Natural killer cell treated with Interleukin-12 subunit alpha and Interleukin-12 subunit beta and Interleukin-15 and Interleukin-18, amount 100 ng/mL, for 72 hours (primary cell): ENCODE results near the gene SPTBN5. TPM values are rescaled to one million over a fixed set of nuclear protein-coding genes. Genes with fewer than 3 reads are reported as not detected.
A peak's percentile ranks its signal among the peaks of the same experiment; 100 is the strongest.

Source experiments
- ATAC-seq, 2 donors: fragments of 150-1000 bp; cut with Tn5 transposase in 1 of 2; sonication (Bioruptor Pico), chemical (Tn5 transposase) in 1 of 2; 2 replicates each; pipeline ENCODE4 v1.10.0; 2021
- DNase-seq: peaks from one replicate; pipeline ENCODE4 v3.0.0; 2022; ENCODE audit warnings: low spot score
- H3K27ac Mint-ChIP-seq, 2 donors: 1 replicate in 1 of 2; 2 replicates in 1 of 2; pipeline ENCODE4 v1.8.0; 2022; ENCODE audit warnings: mixed read lengths in 2 of 2, mild to moderate bottlenecking in 1 of 2, moderate library complexity in 1 of 2
- H3K27me3 Mint-ChIP-seq, 2 donors: 1 replicate in 1 of 2; 2 replicates in 1 of 2; pipeline ENCODE4 v1.8.0; 2022; ENCODE audit warnings: mixed read lengths in 2 of 2
- H3K36me3 Mint-ChIP-seq: one replicate; pipeline ENCODE4 v1.8.0; 2022; ENCODE audit warnings: mixed read lengths
- H3K4me1 Mint-ChIP-seq, 2 donors: 1 replicate in 1 of 2; 2 replicates in 1 of 2; pipeline ENCODE4 v1.8.0; 2022; ENCODE audit warnings: low read depth in 2 of 2, mixed read lengths in 2 of 2, mild to moderate bottlenecking in 1 of 2
- H3K4me3 Mint-ChIP-seq: one replicate; pipeline ENCODE4 v1.8.0; 2022; ENCODE audit warnings: mixed read lengths
- H3K9me3 Mint-ChIP-seq: 2 replicates; pipeline ENCODE4 v1.8.0; 2022; ENCODE audit warnings: mixed read lengths
- total RNA-seq, 2 donors: library from RNA; stranded (reverse); gene quantifications; one replicate each; pipeline ENCODE4 v1.2.3, GENCODE V29; 2022

The SPTBN5 gene
- total RNA-seq, 2 donors from 2014 or later, result 1.1 to 2.4 TPM

- peaks cover 8 to 9% of the 10 kb centered on the region in 2 donors for H3K4me1 Mint-ChIP-seq
- DNase-seq (peak; percentile 54), ATAC-seq (peak in 1 of 2 donors; percentile 2)
- no peaks in the 10 kb centered on the region for H3K27me3 Mint-ChIP-seq
- H3K4me3 Mint-ChIP-seq, result no peak overlapping the region
- H3K27ac Mint-ChIP-seq, result no peak overlapping the region
- peaks cover 5% of the 10 kb centered on the region for H3K36me3 Mint-ChIP-seq
- H3K9me3 Mint-ChIP-seq, result no peaks in the 10 kb centered on the region
Observed at GRCh38 chr15:41905036-41905793, 11.4 kb upstream of the SPTBN5 start.

DNA sequence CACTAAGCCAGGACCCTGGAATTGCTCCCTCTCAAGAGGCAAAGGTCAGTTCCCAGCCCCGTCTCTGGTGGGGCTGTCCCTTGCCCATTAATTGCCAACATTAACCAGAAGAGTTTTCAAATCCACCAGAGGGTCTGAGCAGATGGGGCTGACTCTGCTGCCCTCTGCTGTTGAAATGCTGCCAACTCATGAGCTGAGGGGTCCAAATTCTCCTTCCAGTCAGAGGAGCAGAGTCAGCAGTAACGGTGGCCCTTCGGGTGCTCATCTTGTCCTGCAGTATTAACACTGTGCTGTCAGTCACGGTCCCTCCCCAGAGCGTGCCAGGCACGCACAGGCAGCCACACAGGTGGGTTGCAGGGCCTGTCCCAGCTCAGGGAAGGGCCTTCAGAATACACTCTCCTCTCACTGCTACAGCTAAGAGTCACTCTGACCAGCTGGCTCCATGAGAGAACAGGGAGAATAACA, 10.7 kb upstream of the SPTBN5 start:
- DNase-seq (peak; percentile 70), ATAC-seq (peak; percentile 74 to 79)
- peaks cover 5% of the 10 kb centered on the region for H3K36me3 Mint-ChIP-seq
- no peak overlapping the region for H3K4me3 Mint-ChIP-seq
- no peaks in the 10 kb centered on the region for H3K27me3 Mint-ChIP-seq
- H3K9me3 Mint-ChIP-seq, result no peaks in the 10 kb centered on the region
- H3K4me1 Mint-ChIP-seq, result peaks cover 8 to 9% of the 10 kb centered on the region in 2 donors
- H3K27ac Mint-ChIP-seq, result no peak overlapping the region

GRCh38 chr15:41903782-41904181, 9.9 kb upstream of the SPTBN5 start:
- Mint-ChIP-seq H3K27ac (no peak overlapping the region), H3K36me3 (peaks cover 5% of the 10 kb centered on the region), H3K9me3 (no peaks in the 10 kb centered on the region), H3K27me3 (no peaks in the 10 kb centered on the region), H3K4me3 (no peak overlapping the region), H3K4me1 (peaks cover 8 to 9% of the 10 kb centered on the region in 2 donors)
- no peak for DNase-seq
- ATAC-seq, result no peak

DNA sequence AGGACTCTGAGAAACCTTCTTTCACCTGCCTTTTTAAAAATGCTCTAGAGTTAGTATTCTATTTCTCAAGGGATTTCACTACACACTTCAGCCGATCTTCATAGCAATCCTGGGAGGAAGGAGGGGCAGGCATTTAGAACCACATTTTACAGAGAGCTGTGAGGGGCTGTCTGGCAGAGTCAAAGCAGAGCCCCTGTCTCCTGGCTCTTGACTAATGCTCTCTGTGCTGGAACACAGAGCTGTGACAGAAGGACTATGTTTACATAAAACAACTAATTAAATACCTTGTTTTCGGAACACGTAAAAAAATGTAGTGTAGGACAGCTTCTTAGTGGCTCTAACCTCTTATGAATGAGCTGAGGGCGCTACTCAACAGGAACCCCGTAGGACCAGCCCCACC, 7.6 kb upstream of the SPTBN5 start:
- no peaks in the 10 kb centered on the region for H3K27me3 Mint-ChIP-seq
- no peak overlapping the region for H3K4me3 Mint-ChIP-seq
- peaks cover 8 to 9% of the 10 kb centered on the region in 2 donors for H3K4me1 Mint-ChIP-seq
- H3K36me3 Mint-ChIP-seq, result no peaks in the 10 kb centered on the region
- ATAC-seq (no peak), DNase-seq (no peak)
- H3K9me3 Mint-ChIP-seq, result no peaks in the 10 kb centered on the region
- H3K27ac Mint-ChIP-seq, result no peak overlapping the region

DNA sequence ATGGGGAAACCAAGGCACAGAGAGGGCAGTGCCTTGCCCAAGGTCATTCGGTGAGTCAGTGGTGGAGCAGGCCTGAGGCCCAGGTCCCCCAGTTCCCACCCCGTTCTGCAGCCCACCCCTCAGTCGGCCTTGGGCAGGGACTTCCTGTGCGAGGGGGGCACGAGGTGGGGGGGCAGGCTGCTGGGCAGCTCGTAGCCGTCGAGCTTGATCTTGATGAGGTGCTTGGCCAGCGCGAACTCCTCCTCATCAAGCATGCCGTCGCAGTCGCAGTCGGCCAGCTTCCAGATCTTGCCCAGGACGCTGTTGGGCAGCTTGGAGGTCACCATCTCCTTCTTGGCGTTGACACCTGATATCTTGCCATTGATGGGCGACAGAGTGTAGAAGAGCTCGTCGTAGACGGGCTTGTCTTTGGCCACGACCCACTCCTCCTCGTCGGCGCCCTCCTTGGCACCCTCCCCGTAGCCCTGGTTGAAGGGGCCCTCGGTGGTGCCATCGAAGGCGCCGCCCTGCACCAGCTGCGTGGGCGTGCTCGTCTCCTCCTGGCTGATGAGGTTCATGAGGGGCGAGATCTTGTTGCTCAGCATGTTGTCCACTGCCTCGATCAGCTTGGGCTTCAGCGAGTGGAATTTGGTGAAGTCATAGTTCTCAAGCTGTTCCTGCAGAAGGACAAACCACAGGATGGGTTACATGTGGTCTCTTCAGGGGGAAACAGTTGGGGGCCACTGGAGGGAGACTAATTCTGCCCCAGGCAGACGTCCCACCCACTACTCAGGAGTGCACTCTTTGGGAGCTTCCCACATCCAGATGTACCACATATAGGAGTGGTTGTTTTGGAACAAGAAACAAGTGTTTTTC, 6.9 kb upstream of the SPTBN5 start:
- no peak for ATAC-seq
- H3K27me3 Mint-ChIP-seq, result no peaks in the 10 kb centered on the region
- H3K9me3 Mint-ChIP-seq, result no peaks in the 10 kb centered on the region
- H3K4me3 Mint-ChIP-seq, result no peak overlapping the region
- H3K27ac Mint-ChIP-seq, result no peak overlapping the region
- no peak for DNase-seq
- peaks cover 8 to 9% of the 10 kb centered on the region in 2 donors for H3K4me1 Mint-ChIP-seq
- no peaks in the 10 kb centered on the region for H3K36me3 Mint-ChIP-seq

DNA sequence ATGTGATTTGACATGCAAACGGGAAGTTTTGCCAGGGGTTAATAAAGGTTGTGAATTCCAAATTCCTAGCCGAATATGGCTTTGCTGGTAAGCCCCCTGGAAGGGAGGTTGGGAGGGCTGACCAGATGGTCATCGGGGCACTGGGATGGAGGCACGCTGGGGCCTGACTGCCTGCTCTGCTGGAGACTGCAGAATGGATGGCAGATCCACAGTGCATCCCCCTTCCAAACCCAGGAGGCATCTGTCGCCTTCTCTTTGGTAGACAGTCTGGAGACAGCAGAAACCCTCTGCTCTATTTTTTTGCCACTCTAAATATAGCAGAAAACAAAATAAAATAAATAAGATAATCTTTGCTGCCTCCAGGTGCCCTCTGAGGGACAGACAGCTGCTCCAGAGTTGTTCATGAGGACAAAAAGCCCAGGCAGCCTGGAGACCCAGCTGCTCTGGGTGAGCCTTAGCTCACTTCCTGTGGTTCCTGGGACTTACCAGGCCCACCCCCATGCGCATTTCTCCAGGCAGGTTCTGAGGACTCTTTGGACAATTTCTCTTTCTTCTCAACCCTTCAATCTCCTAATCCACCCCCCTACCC, 6.1 kb upstream of the SPTBN5 start:
- Mint-ChIP-seq H3K4me1 (peaks cover 15 to 16% of the 10 kb centered on the region in 2 donors), H3K27ac (no peak overlapping the region), H3K36me3 (no peaks in the 10 kb centered on the region), H3K4me3 (no peak overlapping the region), H3K27me3 (no peaks in the 10 kb centered on the region), H3K9me3 (no peaks in the 10 kb centered on the region)
- ATAC-seq (no peak), DNase-seq (no peak)

DNA sequence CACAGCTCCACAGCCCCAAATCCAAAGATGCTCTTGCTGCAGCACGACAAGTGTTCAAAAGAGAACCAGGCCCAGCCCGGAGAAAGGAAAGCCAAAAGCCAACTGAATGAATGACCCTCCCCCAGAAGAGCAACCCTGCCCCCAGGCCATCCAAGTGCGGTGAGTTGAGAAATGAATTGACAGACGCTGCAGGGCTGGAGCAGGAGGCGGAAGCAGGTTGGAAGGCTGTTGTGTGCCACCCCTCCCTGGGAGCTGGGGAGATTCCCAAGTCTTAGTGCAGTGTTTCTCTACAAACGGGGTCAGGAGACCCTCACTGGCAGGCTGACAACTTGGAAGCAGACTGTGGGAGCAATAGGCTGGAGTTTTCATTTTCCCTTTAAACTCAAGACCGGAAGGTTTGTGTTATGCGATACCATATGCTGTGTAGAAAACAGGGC, 3.5 kb upstream of the SPTBN5 start:
- H3K9me3 Mint-ChIP-seq, result no peaks in the 10 kb centered on the region
- no peaks in the 10 kb centered on the region for H3K27me3 Mint-ChIP-seq
- H3K36me3 Mint-ChIP-seq, result no peaks in the 10 kb centered on the region
- H3K4me3 Mint-ChIP-seq, result no peak overlapping the region
- DNase-seq (no peak), ATAC-seq (no peak)
- no peak overlapping the region for H3K27ac Mint-ChIP-seq
- peaks cover 12 to 15% of the 10 kb centered on the region in 2 donors for H3K4me1 Mint-ChIP-seq

DNA sequence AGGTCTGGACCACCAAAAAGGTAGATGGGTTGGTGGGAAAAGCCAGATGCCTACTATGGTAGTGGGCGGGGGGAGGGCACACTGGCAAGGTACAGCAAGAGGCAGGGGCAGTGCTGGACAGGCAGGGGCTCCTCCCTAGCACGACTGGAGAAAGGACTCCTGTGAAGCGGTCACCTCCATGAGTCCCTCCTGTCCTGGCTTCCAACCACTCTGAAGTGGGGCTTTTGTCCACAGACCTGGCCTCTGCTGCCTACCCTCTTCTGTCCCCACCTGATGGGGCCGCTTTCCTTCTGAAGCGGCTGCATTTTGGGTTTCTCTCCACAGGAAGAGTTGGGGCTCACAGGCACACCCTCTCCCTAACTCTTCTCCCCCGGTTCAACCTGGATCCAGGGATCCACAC, 2.7 kb upstream of the SPTBN5 start:
- Mint-ChIP-seq H3K4me1 (peaks cover 13 to 17% of the 10 kb centered on the region in 2 donors), H3K36me3 (no peaks in the 10 kb centered on the region), H3K9me3 (no peaks in the 10 kb centered on the region), H3K27ac (peak overlapping the region in 1 of 2 donors; percentile 76), H3K4me3 (no peak overlapping the region), H3K27me3 (no peaks in the 10 kb centered on the region)
- no peak for ATAC-seq
- no peak for DNase-seq

DNA sequence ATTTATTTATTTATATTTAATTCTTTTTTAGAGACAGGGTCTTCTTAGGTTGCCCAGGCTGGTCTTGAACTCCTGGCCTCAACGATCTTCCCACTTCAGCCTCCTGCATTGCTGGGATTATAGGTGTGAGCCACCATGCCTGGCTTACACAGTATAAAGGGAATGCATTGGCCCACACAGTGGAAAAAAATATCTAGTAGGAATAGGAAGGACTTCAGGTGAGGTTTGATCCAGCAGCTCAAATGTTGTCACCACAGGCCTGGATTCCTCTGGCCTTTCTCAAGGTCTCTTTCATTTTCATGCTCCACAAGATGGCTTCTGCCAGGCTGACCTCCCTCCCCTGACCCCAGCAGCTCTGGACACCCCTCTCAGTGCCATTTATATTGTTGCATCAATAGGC, 2.1 kb upstream of the SPTBN5 start:
- peak overlapping the region in 1 of 2 donors; percentile 76 for H3K27ac Mint-ChIP-seq
- no peak overlapping the region for H3K4me3 Mint-ChIP-seq
- ATAC-seq (no peak), DNase-seq (no peak)
- H3K36me3 Mint-ChIP-seq, result no peaks in the 10 kb centered on the region
- H3K27me3 Mint-ChIP-seq, result no peaks in the 10 kb centered on the region
- H3K4me1 Mint-ChIP-seq, result peaks cover 11 to 17% of the 10 kb centered on the region in 2 donors
- H3K9me3 Mint-ChIP-seq, result no peaks in the 10 kb centered on the region

- Mint-ChIP-seq H3K36me3 (no peaks in the 10 kb centered on the region), H3K4me3 (peak overlapping the region; percentile 86), H3K9me3 (no peaks in the 10 kb centered on the region), H3K27me3 (no peaks in the 10 kb centered on the region), H3K27ac (peak overlapping the region; percentile 76 to 86), H3K4me1 (peaks cover 11 to 17% of the 10 kb centered on the region in 2 donors)
- ATAC-seq (no peak), DNase-seq (no peak)
Observed at GRCh38 chr15:41895491-41895890, 1.6 kb upstream of the SPTBN5 start.

GRCh38 chr15:41894791-41895463, 1.1 kb upstream of the SPTBN5 start:
- Mint-ChIP-seq H3K27me3 (no peaks in the 10 kb centered on the region), H3K27ac (peak overlapping the region; percentile 76 to 86), H3K4me3 (peak overlapping the region; percentile 86), H3K9me3 (no peaks in the 10 kb centered on the region), H3K4me1 (peaks cover 11 to 17% of the 10 kb centered on the region in 2 donors), H3K36me3 (no peaks in the 10 kb centered on the region)
- ATAC-seq (peak; percentile 97 to 99), DNase-seq (peak; percentile 92)

DNA sequence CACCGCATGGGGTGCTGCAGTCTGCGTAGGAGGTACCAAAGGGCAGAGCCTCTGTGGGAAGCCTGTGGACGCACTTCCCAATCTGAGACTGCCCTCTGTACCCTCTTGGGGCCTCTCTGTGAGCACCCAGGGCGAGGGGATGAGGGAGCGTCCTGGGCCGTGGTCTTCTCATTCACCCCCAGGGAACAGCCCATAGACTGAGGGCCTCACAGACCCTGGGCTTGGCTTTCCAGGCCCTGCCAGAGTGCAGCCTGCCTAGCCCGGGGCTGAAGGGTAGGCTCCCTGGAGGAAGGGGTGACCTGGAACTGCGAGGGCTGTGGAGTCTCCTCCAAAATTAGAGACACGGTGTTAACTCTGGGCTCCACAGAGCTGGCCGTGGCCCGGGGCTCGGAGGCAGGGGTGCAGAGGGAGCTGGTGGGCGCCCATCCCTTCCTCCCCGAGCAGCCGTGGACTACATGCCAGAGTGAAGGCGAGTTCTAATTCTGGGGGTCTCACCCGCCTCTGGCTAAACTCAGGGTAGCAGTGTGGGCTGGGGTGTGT, 468 bp upstream of the SPTBN5 start:
- ATAC-seq (no peak), DNase-seq (no peak)
- Mint-ChIP-seq H3K27me3 (no peaks in the 10 kb centered on the region), H3K4me3 (peak overlapping the region; percentile 86), H3K36me3 (no peaks in the 10 kb centered on the region), H3K27ac (peak overlapping the region; percentile 76 to 86), H3K4me1 (peaks cover 12 to 17% of the 10 kb centered on the region in 2 donors), H3K9me3 (no peaks in the 10 kb centered on the region)
